HepG2 (cell line): ENCODE data around the gene CENPO. TPM values are rescaled to one million over a fixed set of nuclear protein-coding genes. Genes with fewer than 3 reads are reported as not detected.

Source experiments
- FLYWCH1 ChIP-seq: sonication (generic); formaldehyde crosslinking; IDR thresholded peaks from 2 replicates; pipeline ENCODE4 v1.8.1; 2023; ENCODE audit warnings: mild to moderate bottlenecking, missing genetic modification reagents
- MTF2 ChIP-seq: sonication (generic); formaldehyde crosslinking; IDR thresholded peaks from 2 replicates; pipeline ENCODE4 v1.5.0; 2020; ENCODE audit warnings: missing genetic modification reagents, borderline replicate concordance
- NFE2L1 ChIP-seq: sonication (generic); formaldehyde crosslinking; IDR thresholded peaks from 2 replicates; pipeline ENCODE4 v1.4.0; 2020; ENCODE audit warnings: missing genetic modification reagents, mild to moderate bottlenecking, borderline replicate concordance
- PCBP2 ChIP-seq: fragments of 200-400 bp; formaldehyde crosslinking; optimal IDR thresholded peaks from 2 replicates; pipeline ENCODE3; 2018; ENCODE audit warnings: low read length, low read depth; ENCODE audit not compliant: poor library complexity, severe bottlenecking
- ZFP90 ChIP-seq: sonication (generic); formaldehyde crosslinking; IDR thresholded peaks from 2 replicates; pipeline ENCODE4 v1.8.0; 2022; ENCODE audit warnings: missing genetic modification reagents, mild to moderate bottlenecking, inconsistent platforms, borderline replicate concordance
- ZNF136 ChIP-seq: sonication (generic); formaldehyde crosslinking; IDR thresholded peaks from 2 replicates; pipeline ENCODE4 v1.8.1; 2022; ENCODE audit warnings: low read depth, mild to moderate bottlenecking, moderate library complexity, missing genetic modification reagents
- ZNF30 ChIP-seq: sonication (generic); formaldehyde crosslinking; IDR thresholded peaks from 2 replicates; pipeline ENCODE4 v1.5.0; 2020; ENCODE audit warnings: mild to moderate bottlenecking, missing genetic modification reagents
- ZNF354B ChIP-seq: sonication (generic); formaldehyde crosslinking; IDR thresholded peaks from 2 replicates; pipeline ENCODE4 v1.8.0; 2022; ENCODE audit warnings: mild to moderate bottlenecking, missing genetic modification reagents
- polyA plus RNA-seq, 8 experiments: library from polyadenylated mRNA; depleted of rRNA in 3 of 8; stranded (reverse) in 7 of 8; unstranded in 1 of 8; fragments of >200 nt; fragmentation: Illumina TruSeq in 4 of 8; extraction: Trizol in 4 of 8; gene quantifications; 2 replicates each; pipeline versions ENCODE4 v1.2.1 to v1.2.3, GENCODE V29; 2011 to 2016; ENCODE audit warnings: low read depth in 4 of 8, missing spikeins in 1 of 8, mixed read lengths in 1 of 8; ENCODE audit not compliant: insufficient read depth in 1 of 8
- total RNA-seq, 5 experiments: library from RNA; depleted of rRNA; stranded (reverse); fragments of >200 nt; fragmentation: Illumina TruSeq; extraction: Trizol; gene quantifications; 2 replicates each; pipeline ENCODE4 v1.2.3, GENCODE V29; 2016; ENCODE audit warnings: low read depth in 1 of 5
- TF ChIP-seq, protein P1 (sequence below): sonication (generic); formaldehyde crosslinking; IDR thresholded peaks from one replicate; pipeline ENCODE4 v1.5.1; 2020; ENCODE audit warnings: mild to moderate bottlenecking, missing genetic modification reagents; ENCODE audit errors: not compliant biosample characterization
- TF ChIP-seq, protein P2 (sequence below): sonication (generic); formaldehyde crosslinking; IDR thresholded peaks from 2 replicates; pipeline ENCODE4 v1.5.1; 2020; ENCODE audit warnings: mild to moderate bottlenecking, missing genetic modification reagents

The CENPO gene
- total and polyA plus RNA-seq, 2 of the 13 experiments (the other 11 are each of a cell fraction or from before 2014, with no cell fraction given), result 19.7 to 35.5 TPM

DNA sequence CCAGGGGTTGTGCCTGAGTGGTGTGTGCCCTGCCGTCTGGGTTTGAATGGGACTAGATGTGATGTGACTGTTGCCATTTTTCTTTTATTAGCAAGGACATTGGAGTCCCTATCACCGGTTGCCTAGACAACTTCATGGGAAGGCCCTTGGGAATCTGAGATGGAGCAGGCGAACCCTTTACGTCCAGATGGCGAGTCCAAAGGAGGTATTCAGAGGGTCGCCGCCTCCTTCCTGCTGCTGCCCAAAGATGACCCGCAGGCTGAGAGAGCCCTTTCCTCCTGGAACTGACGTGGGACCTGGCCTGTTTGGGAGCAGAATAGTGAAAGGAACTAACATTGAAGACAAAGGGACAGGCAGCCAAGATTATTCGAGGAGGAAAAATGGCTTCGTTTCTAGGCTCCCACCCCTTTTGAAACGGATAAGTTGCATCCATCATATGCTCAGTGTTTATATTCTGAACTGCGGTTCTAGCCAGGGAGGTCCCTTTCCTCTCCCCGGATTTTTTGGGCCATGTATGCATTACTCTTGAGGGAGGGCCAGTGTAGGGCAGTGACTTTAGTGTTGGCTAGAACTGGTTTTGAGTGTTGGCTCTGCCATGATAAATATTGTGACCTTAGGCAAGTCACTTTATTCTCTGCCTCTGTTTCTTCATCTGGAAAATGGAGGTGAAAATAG is 673 bp downstream of the CENPO start (continued):
- TF ChIP-seq, protein P1, sequence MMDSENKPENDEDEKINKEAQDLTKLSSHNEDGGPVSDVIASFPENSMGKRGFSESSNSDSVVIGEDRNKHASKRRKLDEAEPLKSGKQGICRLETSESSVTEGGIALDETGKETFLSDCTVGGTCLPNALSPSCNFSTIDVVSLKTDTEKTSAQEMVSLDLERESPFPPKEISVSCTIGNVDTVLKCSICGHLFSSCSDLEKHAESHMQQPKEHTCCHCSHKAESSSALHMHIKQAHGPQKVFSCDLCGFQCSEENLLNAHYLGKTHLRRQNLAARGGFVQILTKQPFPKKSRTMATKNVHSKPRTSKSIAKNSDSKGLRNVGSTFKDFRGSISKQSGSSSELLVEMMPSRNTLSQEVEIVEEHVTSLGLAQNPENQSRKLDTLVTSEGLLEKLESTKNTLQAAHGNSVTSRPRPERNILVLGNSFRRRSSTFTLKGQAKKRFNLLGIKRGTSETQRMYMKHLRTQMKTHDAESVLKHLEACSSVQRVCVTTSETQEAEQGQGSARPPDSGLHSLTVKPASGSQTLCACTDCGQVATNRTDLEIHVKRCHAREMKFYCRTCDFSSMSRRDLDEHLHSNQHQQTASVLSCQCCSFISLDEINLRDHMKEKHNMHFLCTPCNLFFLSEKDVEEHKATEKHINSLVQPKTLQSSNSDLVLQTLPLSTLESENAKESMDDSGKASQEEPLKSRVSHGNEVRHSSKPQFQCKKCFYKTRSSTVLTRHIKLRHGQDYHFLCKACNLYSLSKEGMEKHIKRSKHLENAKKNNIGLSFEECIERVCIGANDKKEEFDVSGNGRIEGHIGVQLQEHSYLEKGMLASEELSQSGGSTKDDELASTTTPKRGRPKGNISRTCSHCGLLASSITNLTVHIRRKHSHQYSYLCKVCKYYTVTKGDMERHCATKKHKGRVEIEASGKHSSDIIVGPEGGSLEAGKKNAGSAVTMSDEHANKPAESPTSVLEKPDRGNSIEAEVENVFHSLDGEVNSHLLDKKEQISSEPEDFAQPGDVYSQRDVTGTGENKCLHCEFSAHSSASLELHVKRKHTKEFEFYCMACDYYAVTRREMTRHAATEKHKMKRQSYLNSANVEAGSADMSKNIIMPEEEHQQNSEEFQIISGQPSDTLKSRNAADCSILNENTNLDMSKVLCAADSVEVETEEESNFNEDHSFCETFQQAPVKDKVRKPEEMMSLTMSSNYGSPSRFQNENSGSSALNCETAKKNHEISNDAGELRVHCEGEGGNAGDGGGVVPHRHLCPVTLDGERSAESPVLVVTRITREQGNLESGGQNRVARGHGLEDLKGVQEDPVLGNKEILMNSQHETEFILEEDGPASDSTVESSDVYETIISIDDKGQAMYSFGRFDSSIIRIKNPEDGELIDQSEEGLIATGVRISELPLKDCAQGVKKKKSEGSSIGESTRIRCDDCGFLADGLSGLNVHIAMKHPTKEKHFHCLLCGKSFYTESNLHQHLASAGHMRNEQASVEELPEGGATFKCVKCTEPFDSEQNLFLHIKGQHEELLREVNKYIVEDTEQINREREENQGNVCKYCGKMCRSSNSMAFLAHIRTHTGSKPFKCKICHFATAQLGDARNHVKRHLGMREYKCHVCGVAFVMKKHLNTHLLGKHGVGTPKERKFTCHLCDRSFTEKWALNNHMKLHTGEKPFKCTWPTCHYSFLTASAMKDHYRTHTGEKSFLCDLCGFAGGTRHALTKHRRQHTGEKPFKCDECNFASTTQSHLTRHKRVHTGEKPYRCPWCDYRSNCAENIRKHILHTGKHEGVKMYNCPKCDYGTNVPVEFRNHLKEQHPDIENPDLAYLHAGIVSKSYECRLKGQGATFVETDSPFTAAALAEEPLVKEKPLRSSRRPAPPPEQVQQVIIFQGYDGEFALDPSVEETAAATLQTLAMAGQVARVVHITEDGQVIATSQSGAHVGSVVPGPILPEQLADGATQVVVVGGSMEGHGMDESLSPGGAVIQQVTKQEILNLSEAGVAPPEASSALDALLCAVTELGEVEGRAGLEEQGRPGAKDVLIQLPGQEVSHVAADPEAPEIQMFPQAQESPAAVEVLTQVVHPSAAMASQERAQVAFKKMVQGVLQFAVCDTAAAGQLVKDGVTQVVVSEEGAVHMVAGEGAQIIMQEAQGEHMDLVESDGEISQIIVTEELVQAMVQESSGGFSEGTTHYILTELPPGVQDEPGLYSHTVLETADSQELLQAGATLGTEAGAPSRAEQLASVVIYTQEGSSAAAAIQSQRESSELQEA (CRISPR knock-in tag), result no peak
- TF ChIP-seq ZNF30, result 0 out of 2 replicates have a peak, but pooled peaks have one; percentile 31
- TF ChIP-seq ZFP90 (CRISPR knock-in tag), result no peak
- TF ChIP-seq, protein P2, sequence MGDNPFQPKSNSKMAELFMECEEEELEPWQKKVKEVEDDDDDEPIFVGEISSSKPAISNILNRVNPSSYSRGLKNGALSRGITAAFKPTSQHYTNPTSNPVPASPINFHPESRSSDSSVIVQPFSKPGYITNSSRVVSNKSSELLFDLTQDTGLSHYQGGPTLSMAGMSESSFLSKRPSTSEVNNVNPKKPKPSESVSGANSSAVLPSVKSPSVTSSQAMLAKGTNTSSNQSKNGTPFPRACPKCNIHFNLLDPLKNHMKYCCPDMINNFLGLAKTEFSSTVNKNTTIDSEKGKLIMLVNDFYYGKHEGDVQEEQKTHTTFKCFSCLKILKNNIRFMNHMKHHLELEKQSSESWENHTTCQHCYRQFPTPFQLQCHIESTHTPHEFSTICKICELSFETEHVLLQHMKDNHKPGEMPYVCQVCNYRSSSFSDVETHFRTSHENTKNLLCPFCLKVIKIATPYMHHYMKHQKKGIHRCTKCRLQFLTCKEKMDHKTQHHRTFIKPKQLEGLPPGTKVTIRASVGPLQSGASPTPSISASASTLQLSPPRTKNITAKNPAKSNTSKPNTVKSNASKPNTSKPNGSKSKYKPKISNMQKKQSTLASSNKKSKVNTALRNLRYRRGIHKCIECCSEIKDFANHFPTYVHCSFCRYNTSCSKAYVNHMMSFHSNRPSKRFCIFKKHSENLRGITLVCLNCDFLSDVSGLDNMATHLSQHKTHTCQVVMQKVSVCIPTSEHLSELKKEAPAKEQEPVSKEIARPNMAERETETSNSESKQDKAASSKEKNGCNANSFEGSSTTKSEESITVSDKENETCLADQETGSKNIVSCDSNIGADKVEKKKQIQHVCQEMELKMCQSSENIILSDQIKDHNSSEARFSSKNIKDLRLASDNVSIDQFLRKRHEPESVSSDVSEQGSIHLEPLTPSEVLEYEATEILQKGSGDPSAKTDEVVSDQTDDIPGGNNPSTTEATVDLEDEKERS (CRISPR knock-in tag), result no peak
- no peak for TF ChIP-seq PCBP2
- no peak for TF ChIP-seq FLYWCH1
- TF ChIP-seq ZNF354B, result no peak
- TF ChIP-seq NFE2L1 (CRISPR knock-in tag), result no peak
- TF ChIP-seq MTF2 (CRISPR knock-in tag), result 0 out of 2 replicates have a peak, but pooled peaks have one; percentile 24
- TF ChIP-seq ZNF136 (CRISPR knock-in tag), result peak; percentile 6; the same call in 1 of the 2 replicates
